ENCODE measurements around the gene FNBP1. TPM values are rescaled to one million over a fixed set of nuclear protein-coding genes. Genes with fewer than 3 reads are reported as not detected.

Gene FNBP1
- total and polyA plus RNA-seq, 2 of the 13 experiments (the other 11 are each of a cell fraction or from before 2014, with no cell fraction given) = 5.4 to 19.5 TPM

- TF ChIP-seq ZNF335 (CRISPR knock-in tag; IDR thresholded peaks at IDR 0.05) (no peak), ATF1 (CRISPR knock-in tag; IDR thresholded peaks at IDR 0.05) (no peak)
Observed at GRCh38 chr9:129918296-129918950, 124.6 kb downstream of the FNBP1 start (continued).

GRCh38 chr9:129916707-129917106 is 126.3 kb downstream of the FNBP1 start:
- H3K4me3 ChIP-seq (replicated peaks in 1 of 3; ENCODE audit: insufficient read depth in 1 of 3, low read depth in 2 of 3, low read length in 3 of 3) = no peak overlapping the region
- no peak for DNase-seq (ENCODE audit: low spot score)
- peaks cover 0 to 3% of the 10 kb centered on the region in 2 experiments; a peak in 2 of 5 replicates for H3K36me3 ChIP-seq (replicated peaks in 1 of 2; ENCODE audit: control insufficient read depth in 1 of 2, insufficient read depth in 2 of 2, low read length in 2 of 2)
- H3K9me3 ChIP-seq (ENCODE audit: low read length) = no peaks in the 10 kb centered on the region
- ChIA-PET CTCF (ENCODE audit: low intra/inter-chr PET ratio, low total read pairs) (no interaction called here), POLR2A (no interaction called here)
- FAIRE-seq = no peak
- in situ Hi-C loops (cut with HindIII; ENCODE audit: extremely low pct_ligation_motif_present, low pct_unique_long_range_greater_than_20kb) (no loop called here), intact Hi-C loops (cut with micrococcal nuclease; ENCODE audit: unreplicated experiment) (no loop called here)
- no TSS peak for BruUV-seq (replicated peaks)
- H3K79me2 ChIP-seq (ENCODE audit: insufficient read depth, low read length) = no peaks in the 10 kb centered on the region
- no peak for ATAC-seq
- H3K27me3 ChIP-seq (ENCODE audit: control insufficient read depth in 1 of 2, insufficient read depth in 2 of 2, low read length in 2 of 2) = no peaks in the 10 kb centered on the region
- no peaks in the 10 kb centered on the region for H4K20me1 ChIP-seq (ENCODE audit: insufficient read depth, low read length)
- no peak overlapping the region for H3K4me2 ChIP-seq (ENCODE audit: low read depth, low read length)
- H3K4me1 ChIP-seq (ENCODE audit: insufficient read depth, low read length) = 0 out of 2 replicates have a peak, but pooled peaks cover 6% of the 10 kb centered on the region
- H2AFZ ChIP-seq (ENCODE audit: low read length) = no peak overlapping the region
- WGBS (ENCODE audit: low lambda C conversion rate) = 98% methylated on average over 7 of the region's 7 CpGs
- H3K9ac ChIP-seq (ENCODE audit: insufficient read depth, low read depth, low read length) = no peak overlapping the region
- H3K27ac ChIP-seq (ENCODE audit: extremely low read length, insufficient read depth, low read length) = no peak overlapping the region
- TF ChIP-seq KAT2B (IDR thresholded peaks at IDR 0.05; ENCODE audit: borderline replicate concordance, low read depth, low read length) (no peak), ZNF562 (CRISPR knock-in tag; IDR thresholded peaks at IDR 0.05; ENCODE audit: borderline replicate concordance) (no peak), SAFB2 (CRISPR knock-in tag; IDR thresholded peaks at IDR 0.05; ENCODE audit: borderline replicate concordance, low read depth) (no peak), ZNF800 (CRISPR knock-in tag; IDR thresholded peaks at IDR 0.05) (no peak), MEF2D (CRISPR knock-in tag; IDR thresholded peaks at IDR 0.05) (no peak), BRCA1 (CRISPR knock-in tag; IDR thresholded peaks at IDR 0.05) (no peak), TERF1 (CRISPR knock-in tag; IDR thresholded peaks at IDR 0.05) (no peak), CENPBD1 (CRISPR knock-in tag; IDR thresholded peaks at IDR 0.05; ENCODE audit: borderline replicate concordance, low read depth) (no peak), HNRNPLL (IDR thresholded peaks at IDR 0.05; ENCODE audit: low read depth, low read length, poor library complexity, severe bottlenecking) (no peak), CAMTA2 (CRISPR knock-in tag; IDR thresholded peaks at IDR 0.05; ENCODE audit: borderline replicate concordance) (no peak), HNF4A (CRISPR knock-in tag; IDR thresholded peaks at IDR 0.05) (no peak), ZFP37 (CRISPR knock-in tag; IDR thresholded peaks at IDR 0.05; ENCODE audit: borderline replicate concordance) (no peak)
